Islet precursor cell (in vitro differentiated cells): Measurements from ENCODE around the gene CDYL2.
"Not testable (repeated sequence)": the region's sequence is repeated elsewhere in the genome, so short reads cannot be mapped to it uniquely, and the experiment has no call there.

Experiments
- DNase-seq: peaks from one replicate; pipeline ENCODE4 v3.0.0-alpha.2; 2018

The CDYL2 gene

DNA sequence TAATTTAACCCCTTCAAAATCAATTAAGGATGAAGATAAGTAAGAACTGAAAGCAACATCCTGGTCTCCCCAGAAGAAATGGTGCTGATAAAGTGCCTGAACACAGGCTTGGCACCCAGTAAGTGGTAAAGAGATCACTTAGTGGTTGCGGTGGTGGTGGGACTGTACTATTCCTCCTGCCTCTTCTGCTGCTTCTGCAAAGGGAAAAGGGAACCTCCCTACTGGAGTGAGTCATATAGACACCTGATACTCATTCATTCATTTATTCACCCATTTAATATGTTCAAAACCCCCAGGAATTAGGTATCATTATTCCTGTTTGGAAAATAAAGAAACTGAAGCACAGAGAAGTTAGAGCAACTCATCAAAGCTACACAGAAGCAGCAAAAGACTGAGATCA lies 60.6 kb downstream of the CDYL2 start:
- no peak for DNase-seq

DNA sequence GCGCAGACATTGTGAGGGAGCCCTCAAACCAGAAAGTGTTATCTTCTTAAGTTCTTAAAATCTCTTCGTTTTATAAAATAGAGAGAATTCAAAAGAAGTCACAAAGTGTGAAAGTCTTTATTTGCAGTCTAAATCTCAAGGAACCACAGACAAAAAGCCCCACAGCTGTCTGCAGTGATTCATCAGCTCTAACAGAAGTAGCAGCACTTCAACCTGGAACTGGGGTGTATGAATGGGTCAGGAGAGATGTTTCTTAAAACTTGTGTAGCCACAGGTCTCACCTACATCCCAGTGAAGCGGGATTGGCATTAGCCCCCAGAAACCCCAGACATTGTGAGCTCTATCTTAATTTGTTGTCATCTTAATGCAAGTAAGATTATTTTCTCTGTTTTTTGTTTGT lies 61.1 kb downstream of the CDYL2 start:
- no peak for DNase-seq

DNA sequence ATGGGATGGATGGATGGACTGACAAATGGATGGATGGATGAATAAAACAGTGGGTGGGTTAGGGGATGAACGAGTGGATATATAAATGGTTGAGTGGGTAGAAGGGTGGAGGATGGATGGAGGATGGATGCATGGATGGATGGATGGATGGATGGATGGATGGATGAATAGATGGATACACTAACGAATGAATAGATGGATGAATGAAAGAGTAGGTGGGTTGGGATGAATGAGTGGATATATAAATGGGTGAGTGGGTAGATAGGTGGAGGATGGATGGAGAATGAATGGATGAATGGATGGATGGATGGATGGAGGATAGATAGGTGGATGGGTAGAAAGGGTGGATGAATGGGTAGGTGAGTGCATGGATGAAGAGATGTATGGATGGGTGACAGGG lies 62.1 kb downstream of the CDYL2 start:
- DNase-seq = no peak

DNA sequence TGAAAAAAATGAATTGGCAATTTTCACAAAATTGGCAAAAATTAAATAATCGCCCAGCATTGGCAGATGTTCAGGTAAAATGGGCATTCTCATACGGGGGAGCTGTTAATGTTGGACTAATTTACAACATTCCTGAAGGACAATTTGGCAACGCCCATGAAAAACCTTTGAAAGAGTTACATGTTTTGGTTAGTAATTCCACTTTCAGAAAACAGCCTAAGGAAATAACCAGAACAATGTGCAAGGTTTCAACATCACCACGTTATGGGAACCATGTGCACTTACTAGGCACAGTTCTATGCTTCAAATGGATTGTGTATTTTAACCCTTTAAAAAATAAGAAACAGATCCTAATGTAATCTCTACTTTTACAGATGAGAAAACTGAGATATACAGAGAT lies 62.7 kb downstream of the CDYL2 start:
- DNase-seq = no peak

DNA sequence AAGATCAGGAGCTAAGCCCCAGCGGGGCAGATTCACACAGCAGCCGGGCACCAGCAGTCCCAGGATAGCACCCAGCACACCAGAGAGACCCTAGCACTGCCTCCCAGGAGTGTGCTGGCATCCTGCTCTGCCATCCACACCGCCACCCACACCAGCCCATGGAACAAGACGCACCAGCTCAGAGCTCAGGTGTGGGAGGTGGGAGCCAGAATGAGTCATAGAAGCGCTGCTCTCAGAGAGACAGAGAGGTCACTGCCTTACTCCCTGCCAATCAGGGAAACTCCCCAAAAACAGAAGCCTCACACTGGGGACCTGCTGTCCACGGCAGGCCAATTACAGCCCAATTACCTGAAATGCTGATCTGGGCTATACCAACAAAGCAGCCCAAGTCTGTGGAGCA lies 64.9 kb downstream of the CDYL2 start:
- DNase-seq = no peak

DNA sequence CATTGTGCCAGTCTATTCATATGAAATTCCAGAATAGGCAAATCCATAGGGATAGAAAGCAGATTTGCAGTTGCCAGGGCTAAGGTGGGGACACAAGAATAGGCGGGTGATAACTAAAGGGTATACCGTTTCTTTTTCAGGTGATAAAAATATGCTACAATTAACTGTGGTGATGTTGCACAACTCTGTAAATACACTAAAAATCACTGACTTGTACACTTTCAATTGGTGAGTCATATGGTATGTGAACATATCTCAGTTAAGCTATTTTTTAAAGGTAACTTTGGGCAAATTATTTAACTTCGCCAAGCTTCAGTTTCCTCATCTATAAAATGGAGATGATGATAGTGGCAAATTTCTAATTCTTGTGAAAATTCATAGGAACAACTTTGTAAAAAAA lies 65.9 kb downstream of the CDYL2 start:
- DNase-seq = no peak

DNA sequence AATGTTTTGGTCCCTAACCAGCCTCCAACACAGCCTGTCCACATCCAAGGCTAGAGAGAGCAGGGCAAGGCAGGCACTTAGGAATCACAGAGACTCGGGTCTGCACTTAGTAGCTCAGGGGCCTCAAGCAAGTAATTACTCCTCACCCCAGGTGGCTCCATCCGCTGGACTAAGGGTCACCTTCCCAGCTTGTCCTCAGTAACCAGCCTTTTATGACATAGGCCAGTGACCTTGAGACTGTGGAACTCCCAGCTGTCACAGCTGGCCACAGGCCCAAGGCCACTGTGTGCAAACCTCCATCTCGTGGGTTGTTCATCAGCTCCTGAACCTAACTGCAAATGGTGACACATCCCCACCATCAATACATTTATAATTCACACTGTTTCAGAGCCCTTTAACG lies 68.6 kb downstream of the CDYL2 start:
- DNase-seq = no peak

DNA sequence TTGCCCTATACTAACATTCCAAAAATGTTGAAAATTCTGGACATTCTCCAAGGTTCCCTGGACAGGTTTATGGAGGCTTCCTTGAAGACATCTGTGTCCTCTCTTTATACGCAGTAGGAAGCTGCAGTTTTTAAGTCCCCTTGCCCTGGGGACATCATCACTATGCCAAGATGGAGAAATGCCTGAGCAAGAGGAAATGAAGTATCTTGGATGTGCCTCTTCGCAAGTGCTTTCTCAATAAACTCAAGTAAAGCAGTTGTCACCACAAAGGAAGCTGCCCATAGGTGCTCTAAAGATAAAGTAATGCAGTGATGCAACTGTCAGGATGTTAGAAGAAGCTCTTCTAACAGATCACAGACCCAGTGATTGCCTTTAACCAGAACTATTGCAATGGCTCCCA lies 71.0 kb downstream of the CDYL2 start:
- no peak for DNase-seq

DNA sequence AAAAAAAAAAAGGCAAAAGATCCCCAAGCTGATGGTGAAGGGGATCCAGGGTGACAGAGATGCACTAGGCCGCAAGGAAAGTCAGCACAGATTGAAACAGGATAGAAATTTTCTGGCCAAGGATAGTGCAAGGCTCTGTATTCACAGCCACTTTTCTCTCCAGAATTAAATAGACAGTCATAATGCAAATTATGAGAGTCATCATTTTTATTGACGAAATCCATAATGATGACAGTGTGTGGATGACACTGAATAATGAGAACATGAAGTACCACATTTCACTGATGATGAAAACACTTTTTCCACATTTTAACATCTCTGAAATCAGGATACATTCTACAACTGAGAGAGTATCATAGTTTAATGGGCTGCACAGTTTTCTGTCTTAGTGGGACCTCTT lies 72.5 kb downstream of the CDYL2 start:
- no peak for DNase-seq

DNA sequence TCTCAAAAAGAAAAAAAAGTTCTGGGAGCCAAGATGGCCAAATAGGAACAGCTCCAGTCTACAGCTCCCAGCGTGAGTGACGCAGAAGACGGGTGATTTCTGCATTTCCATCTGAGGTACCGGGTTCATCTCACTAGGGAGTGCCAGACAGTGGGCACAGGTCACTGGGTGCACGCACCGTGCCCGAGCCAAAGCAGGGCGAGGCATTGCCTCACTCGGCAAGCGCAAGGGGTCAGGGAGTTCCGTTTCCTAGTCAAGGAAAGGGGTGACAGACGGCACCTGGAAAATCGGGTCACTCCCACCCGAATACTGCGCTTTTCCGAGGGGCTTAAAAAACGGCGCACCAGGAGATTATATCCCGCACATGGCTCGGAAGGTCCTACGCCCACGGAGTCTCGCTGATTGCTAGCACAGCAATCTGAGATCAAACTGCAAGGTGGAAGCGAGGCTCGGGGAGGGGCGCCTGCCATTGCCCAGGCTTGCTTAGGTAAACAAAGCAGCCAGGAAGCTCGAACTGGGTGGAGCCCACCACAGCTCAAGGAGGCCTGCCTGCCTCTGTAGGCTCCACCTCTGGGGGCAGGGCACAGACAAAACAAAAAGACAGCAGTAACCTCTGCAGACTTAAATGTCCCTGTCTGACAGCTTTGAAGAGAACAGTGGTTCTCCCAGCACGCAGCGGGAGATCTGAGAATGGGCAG lies 77.2 kb downstream of the CDYL2 start:
- not testable (repeated sequence) for DNase-seq

DNA sequence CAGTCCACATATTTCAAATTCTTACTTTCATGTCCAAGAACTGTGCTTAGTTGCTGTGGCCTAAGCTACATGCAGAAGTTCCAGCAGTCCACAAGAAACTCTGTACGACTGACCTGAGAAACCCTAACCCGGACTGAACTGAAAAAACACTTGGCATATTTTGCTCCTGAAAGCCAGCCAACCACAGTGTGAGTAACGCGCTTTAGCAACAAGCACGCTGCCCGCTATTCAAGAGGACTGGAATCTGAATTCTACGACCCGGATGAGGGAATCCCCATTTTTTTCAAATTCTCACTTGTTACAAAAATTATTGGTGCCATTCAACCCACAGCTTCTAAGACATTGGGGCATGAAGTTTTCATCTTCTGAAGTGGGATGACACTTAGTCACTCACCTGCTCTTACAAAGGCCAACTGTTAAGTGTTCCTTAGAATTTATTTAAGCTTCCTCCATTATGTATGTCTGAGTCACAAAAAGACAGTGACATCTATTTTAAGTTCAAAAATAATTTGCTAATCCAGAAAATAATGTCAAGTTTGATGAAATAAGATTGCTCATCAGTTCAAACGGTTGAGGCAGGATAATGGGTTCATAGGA lies 78.7 kb downstream of the CDYL2 start:
- DNase-seq = no peak

DNA sequence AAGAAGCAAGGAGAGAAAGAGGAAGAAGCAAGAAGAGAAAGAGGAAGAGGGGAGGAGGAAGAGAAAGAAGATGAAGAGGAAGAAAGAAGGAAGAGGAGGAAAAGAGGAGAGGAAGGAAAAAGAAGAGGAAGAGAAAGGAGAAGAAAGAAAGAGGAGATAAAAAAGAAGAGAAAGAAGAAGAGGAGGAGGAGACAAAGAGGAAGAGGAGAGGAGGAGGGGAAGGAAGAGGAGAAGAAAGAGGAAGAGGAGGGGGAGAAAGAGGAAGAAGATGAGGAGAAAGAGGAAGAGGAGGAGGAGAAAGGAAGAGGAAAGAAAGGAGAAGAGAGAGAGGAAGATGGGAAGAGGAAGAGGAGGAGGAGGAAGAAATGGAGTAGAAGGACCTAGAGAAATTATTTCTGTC lies 80.4 kb downstream of the CDYL2 start:
- DNase-seq = no peak

DNA sequence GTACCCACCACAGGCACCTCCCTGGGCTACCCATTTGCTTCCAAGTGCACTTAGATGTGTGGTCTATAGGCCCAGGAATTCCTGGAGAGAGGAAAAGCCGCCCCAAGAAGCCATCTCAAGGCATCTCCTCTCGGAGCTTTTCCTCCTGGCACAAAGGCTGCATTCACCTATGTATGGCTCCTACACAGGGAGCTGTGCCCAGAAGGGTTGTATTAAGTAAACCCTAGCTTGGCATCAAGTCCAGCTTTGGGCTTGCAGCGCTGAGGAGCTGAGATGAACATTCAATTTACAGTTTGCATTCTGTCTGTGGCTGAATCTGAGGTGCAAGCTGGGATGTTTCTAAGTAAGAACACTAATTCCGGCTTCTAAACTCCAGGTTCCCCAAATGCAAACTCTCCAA lies 81.3 kb downstream of the CDYL2 start:
- no peak for DNase-seq

DNA sequence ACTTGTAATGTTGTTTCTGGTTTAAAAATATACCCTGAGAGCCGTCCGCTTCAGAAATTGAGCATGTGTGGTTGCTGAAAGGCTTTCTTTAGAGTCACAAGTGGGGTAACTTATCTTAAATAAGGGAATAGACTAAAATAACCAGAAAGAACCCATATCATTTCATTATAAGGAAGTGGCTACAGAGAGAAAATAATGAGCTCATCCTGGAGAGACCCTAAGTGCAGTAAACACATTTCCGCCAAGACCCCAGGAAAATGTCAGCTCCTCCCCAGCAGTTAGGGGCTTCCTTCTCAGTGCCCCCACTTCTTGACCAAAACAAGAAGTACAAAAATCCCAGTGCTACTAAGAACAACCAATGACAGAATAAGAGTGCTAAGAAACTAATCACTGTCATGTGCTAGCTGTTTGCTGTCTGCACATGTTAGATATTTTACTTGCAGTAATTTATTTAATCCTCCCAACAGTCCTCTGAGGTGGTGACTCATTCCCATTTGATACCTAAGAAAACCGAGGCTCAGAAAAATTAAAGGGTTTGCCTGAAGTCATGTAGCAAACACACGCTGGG lies 83.5 kb downstream of the CDYL2 start:
- DNase-seq = no peak

DNA sequence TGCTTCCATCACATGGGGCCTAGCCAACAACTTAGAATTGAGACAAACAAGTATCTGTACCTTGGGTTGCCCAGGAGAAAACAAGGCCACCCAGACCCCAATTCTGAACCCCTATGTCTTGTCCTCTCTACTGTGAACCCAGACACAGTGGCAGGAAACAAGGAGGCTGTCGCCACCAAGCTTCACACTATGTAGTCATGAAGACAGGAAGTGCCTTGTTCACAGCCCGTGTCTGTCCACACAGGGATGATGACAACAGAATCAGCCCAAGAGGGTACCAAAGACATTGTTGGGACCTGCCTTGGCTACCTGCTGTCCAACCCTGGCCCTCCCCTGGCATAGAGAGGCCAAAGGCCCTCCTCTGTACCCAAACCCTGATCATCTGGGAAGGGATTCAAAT lies 84.8 kb downstream of the CDYL2 start:
- no peak for DNase-seq

DNA sequence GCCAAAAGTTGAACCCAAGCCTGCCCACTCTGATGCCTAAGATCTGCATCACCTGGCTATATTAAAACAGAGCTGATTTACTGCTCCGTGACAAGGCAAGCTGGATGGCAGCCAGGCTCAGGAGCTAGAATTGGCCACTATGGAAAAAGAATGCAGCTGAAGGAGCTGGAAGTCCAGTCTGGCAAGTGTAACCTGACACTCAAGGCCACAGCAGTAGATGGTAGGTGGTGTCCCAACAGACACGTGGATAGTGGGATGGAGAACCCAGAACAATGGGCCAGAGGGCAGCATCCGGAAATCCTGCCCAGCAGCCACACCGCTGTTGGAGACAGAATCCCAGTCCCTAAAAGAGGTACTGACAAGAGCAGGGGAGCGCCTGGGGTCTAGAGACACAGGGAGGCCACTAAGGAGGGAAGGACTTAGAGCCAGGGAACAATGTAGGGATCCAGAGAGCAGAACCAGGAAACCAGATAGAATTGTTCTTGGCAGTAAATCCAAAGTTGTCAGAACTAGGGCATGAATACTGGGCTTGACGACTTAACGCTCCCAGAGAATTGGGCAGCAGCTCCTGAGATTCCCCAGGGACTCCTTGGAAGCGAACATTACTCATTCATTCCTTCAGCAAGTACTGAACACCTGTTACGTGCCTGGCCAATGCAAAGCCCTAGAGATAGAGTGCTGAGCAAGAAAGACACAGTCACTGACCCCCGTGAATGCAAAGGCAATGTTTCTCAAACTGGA lies 85.7 kb downstream of the CDYL2 start:
- peak; percentile 73 for DNase-seq

DNA sequence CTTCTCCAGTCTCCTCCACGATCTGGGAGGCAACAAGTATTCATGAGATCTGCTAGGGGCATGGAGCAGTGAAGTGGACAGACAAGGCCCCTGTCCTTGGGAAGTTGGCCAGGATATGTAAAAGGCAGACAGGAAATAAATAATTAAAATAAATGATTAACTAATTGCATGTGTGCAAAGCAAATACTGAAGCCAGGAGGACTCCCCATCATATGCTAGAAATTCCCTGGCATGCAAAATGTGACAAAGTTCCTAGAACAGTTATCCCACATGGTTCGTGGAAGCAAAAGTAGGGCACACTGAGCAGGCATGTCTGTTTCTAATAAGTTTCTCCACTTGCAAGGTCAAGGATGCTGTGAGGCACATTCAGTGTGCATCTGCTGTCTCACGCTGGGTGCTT lies 86.8 kb downstream of the CDYL2 start:
- DNase-seq = no peak

DNA sequence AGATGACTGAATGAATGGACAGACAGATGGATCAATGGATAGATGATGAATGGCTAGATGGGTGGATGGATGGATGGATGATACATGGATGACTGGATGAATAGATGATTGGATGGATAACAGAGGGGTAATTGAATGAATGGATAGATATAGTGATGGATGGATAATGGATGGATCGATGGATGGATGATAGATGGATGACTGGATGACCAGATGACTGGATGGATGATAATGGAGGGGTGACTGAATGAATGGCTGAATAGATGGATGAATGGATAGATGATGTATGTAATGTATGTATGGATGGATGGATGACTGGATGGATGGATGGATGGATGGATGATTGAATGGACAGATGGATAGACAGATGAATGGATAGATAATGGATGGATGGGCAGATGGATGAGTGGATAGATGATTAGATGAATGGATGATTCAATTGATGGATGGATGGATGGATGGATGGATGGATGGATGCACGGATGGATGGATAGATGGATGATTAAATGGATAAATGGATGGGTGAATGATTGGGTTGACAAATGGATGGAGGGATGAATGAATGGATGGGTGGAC lies 87.7 kb downstream of the CDYL2 start:
- DNase-seq = no peak

DNA sequence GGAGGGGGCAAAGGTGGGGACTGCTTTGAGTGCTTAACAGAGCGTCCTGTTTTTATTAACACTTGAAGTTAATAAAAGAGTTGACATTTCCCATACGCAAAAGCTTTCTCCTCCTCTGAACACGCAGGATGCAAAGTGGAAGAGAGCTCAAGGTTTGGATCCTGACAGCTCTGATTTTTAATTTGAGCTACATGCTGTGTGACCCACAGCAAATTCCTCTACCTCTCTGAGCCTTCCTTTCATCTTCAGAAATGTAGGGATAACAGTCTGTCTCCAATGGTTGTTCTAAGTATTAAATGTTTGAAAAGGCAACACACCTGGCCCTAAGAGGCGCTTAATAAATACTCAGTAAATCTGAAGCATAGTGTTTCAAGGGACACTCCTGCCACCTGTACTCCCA lies 93.0 kb downstream of the CDYL2 start:
- no peak for DNase-seq

DNA sequence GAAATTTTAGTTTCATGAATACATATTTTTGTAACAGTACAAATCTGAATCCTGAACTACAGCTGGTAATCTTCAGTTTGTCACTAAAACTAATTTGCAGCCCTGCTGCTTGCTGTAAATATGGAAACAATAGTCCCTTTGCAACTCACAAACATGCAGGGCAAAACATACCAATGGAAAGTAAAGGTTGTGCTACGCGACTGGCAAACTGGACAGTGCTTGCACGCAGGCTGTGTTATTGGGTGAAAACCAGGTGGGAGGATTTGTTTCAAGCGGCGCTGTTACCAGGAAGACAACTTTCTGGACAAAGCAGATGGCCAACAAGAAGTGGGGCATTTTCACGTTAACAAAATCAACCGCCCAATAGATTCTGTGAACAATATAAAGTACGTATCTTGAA lies 93.5 kb downstream of the CDYL2 start:
- no peak for DNase-seq

DNA sequence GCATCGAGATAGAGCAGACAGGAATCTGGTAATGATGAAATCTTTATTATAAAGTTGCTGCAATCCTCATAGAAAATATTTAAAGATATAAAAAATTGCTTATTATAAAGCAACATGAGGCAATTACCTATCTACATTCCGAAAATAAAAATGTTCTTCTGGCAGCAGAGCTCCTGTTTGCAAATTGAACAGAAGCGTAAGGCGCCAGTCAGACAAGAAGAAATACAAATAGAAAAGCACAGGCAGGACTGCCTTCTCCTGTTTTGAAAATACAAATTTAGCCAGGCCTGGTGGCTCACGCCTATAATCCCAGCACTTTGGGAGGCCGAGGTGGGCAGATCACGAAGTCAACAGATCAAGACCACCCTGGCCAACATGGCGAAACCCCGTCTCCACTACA lies 95.6 kb downstream of the CDYL2 start:
- no peak for DNase-seq

DNA sequence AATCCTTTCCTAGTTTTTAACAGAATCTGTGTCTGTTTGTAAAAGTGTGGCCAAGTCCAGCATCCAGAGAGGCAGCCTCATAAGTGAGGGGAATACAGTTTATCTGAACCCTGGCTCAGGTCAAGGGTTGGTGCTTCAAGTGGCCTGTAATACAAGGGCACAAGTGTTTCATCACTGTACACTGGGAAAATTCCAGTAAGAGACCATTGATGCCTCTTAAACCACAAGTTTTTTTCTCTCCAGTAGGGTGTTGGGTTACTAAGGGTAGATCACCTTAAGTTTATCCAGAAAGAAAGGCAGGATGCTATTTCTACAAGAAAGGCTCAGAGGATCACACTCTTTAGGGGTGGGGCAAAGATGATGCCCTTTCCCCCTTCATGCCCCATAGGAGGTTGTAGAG lies 96.7 kb downstream of the CDYL2 start:
- DNase-seq = no peak

DNA sequence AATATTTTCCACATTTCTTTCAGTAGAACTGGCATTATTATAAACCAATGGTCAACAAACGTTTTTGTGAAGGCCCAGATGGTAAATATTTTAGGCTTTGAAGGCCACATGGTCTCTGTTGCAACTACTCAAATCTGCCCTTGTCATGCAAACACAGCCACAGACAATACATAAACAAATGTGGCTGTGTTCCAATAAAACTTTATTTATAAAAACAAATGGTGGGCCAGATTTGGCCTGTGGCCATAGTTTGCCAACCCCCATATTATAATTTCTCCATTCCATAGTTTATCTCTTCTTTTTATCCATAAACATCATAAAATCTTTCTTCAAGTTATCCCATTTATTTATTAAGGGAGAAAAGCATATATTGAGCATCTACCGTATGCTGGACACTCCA lies 98.8 kb downstream of the CDYL2 start:
- DNase-seq = no peak
